ENCODE data around the gene AASDH. TPM values are rescaled to one million over a fixed set of nuclear protein-coding genes. Genes with fewer than 3 reads are reported as not detected.
A peak's percentile ranks its signal among the peaks of the same experiment; 100 is the strongest.

AASDH gene
- total RNA-seq, 1 experiment from 2014 or later: 12.6 TPM

DNA sequence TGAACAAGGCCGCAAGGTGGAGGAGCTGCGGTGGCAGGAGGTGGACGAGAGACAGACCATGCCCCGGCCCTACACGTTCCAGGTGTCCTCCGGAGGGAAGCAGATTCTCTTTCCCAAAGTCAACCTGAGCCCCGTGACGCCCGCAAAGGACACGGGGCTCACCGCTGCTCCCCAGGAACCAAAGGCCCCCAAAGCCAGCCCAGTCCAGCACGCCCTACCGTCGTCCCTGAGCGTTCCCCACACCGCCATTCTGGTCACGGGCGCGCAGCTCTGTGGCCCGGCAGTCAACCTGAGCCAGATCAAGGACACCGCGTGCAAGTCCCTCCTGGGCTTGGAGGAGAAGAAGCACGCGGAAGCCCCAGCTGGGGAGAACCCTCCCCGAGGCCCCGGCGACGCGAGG, 72.2 kb downstream of the AASDH start:
- Mint-ChIP-seq H3K27ac (no peak overlapping the region), H3K4me1 (no peaks in the 10 kb centered on the region), H3K9me3 (no peaks in the 10 kb centered on the region), H3K27me3 (ENCODE audit: low read depth) (no peaks in the 10 kb centered on the region), H3K36me3 (peaks cover 9% of the 10 kb centered on the region; the same call in 1 of the 2 replicates), H3K4me3 (no peak overlapping the region)
- ATAC-seq (0 out of 2 replicates have a peak, but pooled peaks have one; percentile 16), DNase-seq (ENCODE audit: low spot score) (no peak)
- ChIA-PET POLR2A (no interaction called here), CTCF (no interaction called here)
- TF ChIP-seq, protein P1, sequence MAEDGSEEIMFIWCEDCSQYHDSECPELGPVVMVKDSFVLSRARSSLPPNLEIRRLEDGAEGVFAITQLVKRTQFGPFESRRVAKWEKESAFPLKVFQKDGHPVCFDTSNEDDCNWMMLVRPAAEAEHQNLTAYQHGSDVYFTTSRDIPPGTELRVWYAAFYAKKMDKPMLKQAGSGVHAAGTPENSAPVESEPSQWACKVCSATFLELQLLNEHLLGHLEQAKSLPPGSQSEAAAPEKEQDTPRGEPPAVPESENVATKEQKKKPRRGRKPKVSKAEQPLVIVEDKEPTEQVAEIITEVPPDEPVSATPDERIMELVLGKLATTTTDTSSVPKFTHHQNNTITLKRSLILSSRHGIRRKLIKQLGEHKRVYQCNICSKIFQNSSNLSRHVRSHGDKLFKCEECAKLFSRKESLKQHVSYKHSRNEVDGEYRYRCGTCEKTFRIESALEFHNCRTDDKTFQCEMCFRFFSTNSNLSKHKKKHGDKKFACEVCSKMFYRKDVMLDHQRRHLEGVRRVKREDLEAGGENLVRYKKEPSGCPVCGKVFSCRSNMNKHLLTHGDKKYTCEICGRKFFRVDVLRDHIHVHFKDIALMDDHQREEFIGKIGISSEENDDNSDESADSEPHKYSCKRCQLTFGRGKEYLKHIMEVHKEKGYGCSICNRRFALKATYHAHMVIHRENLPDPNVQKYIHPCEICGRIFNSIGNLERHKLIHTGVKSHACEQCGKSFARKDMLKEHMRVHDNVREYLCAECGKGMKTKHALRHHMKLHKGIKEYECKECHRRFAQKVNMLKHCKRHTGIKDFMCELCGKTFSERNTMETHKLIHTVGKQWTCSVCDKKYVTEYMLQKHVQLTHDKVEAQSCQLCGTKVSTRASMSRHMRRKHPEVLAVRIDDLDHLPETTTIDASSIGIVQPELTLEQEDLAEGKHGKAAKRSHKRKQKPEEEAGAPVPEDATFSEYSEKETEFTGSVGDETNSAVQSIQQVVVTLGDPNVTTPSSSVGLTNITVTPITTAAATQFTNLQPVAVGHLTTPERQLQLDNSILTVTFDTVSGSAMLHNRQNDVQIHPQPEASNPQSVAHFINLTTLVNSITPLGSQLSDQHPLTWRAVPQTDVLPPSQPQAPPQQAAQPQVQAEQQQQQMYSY (CRISPR knock-in tag; IDR thresholded peaks at IDR 0.05): no peak
- no peak for TF ChIP-seq TCF7 (CRISPR knock-in tag; IDR thresholded peaks at IDR 0.05; ENCODE audit: low read depth)
- TF ChIP-seq, protein P2, sequence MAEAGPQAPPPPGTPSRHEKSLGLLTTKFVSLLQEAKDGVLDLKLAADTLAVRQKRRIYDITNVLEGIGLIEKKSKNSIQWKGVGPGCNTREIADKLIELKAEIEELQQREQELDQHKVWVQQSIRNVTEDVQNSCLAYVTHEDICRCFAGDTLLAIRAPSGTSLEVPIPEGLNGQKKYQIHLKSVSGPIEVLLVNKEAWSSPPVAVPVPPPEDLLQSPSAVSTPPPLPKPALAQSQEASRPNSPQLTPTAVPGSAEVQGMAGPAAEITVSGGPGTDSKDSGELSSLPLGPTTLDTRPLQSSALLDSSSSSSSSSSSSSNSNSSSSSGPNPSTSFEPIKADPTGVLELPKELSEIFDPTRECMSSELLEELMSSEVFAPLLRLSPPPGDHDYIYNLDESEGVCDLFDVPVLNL (CRISPR knock-in tag; IDR thresholded peaks at IDR 0.05; ENCODE audit: borderline replicate concordance, low read depth): no peak
- TF ChIP-seq, protein P3, sequence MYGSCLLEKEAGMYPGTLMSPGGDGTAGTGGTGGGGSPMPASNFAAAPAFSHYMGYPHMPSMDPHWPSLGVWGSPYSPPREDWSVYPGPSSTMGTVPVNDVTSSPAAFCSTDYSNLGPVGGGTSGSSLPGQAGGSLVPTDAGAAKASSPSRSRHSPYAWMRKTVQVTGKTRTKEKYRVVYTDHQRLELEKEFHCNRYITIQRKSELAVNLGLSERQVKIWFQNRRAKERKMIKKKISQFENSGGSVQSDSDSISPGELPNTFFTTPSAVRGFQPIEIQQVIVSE (CRISPR knock-in tag; IDR thresholded peaks at IDR 0.05; ENCODE audit: borderline replicate concordance): no peak
- TF ChIP-seq MYBL2 (CRISPR knock-in tag; IDR thresholded peaks at IDR 0.05): no peak
- TF ChIP-seq PRRX2 (CRISPR knock-in tag; IDR thresholded peaks at IDR 0.05): no peak
- no peak for TF ChIP-seq RORB (CRISPR knock-in tag; IDR thresholded peaks at IDR 0.05)
- TF ChIP-seq NFYB (CRISPR knock-in tag; conservative IDR thresholded peaks at IDR 0.05; ENCODE audit: low read depth): no peak
- TF ChIP-seq TEAD1 (CRISPR knock-in tag; IDR thresholded peaks at IDR 0.05): no peak
- TF ChIP-seq, protein P4, sequence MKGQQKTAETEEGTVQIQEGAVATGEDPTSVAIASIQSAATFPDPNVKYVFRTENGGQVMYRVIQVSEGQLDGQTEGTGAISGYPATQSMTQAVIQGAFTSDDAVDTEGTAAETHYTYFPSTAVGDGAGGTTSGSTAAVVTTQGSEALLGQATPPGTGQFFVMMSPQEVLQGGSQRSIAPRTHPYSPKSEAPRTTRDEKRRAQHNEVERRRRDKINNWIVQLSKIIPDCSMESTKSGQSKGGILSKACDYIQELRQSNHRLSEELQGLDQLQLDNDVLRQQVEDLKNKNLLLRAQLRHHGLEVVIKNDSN (CRISPR knock-in tag; IDR thresholded peaks at IDR 0.05): no peak
- TF ChIP-seq, protein P5, sequence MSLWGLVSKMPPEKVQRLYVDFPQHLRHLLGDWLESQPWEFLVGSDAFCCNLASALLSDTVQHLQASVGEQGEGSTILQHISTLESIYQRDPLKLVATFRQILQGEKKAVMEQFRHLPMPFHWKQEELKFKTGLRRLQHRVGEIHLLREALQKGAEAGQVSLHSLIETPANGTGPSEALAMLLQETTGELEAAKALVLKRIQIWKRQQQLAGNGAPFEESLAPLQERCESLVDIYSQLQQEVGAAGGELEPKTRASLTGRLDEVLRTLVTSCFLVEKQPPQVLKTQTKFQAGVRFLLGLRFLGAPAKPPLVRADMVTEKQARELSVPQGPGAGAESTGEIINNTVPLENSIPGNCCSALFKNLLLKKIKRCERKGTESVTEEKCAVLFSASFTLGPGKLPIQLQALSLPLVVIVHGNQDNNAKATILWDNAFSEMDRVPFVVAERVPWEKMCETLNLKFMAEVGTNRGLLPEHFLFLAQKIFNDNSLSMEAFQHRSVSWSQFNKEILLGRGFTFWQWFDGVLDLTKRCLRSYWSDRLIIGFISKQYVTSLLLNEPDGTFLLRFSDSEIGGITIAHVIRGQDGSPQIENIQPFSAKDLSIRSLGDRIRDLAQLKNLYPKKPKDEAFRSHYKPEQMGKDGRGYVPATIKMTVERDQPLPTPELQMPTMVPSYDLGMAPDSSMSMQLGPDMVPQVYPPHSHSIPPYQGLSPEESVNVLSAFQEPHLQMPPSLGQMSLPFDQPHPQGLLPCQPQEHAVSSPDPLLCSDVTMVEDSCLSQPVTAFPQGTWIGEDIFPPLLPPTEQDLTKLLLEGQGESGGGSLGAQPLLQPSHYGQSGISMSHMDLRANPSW (CRISPR knock-in tag; conservative IDR thresholded peaks at IDR 0.05; ENCODE audit: low read depth): no peak
- no peak for TF ChIP-seq ZNF138 (CRISPR knock-in tag; conservative IDR thresholded peaks at IDR 0.05)
- TF ChIP-seq, protein P6, sequence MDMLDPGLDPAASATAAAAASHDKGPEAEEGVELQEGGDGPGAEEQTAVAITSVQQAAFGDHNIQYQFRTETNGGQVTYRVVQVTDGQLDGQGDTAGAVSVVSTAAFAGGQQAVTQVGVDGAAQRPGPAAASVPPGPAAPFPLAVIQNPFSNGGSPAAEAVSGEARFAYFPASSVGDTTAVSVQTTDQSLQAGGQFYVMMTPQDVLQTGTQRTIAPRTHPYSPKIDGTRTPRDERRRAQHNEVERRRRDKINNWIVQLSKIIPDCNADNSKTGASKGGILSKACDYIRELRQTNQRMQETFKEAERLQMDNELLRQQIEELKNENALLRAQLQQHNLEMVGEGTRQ (CRISPR knock-in tag; IDR thresholded peaks at IDR 0.05): no peak
- no peak for TF ChIP-seq ZNF232 (CRISPR knock-in tag; IDR thresholded peaks at IDR 0.05)
- no peak for TF ChIP-seq CREM (CRISPR knock-in tag; IDR thresholded peaks at IDR 0.05)
- TF ChIP-seq ZNF317 (CRISPR knock-in tag; IDR thresholded peaks at IDR 0.05; ENCODE audit: borderline replicate concordance, low read depth): no peak
